SK-N-SH (cell line): ENCODE results near the gene NTM. TPM values are rescaled to one million over a fixed set of nuclear protein-coding genes. Genes with fewer than 3 reads are reported as not detected.

Experiments
- CTCF ChIA-PET: fragments of 300-600, 350-600 bp; formaldehyde crosslinking; extraction: SDS; loops from one replicate; lab custom pipeline; 2021; lab: Yijun Ruan, JAX
- POLR2A ChIA-PET: fragments of 350-600 bp; sonication (Branson Sonifier 250); formaldehyde crosslinking; extraction: SDS; loops from one replicate; lab custom pipeline; 2020; ENCODE audit warnings: antibody characterized with exemption, inconsistent platforms; lab: Yijun Ruan, JAX
- DNase-seq: peaks from one replicate; pipeline ENCODE4 v3.0.0; 2012
- H2AFZ ChIP-seq: fragments of 200-600 bp; sonication (generic); 2 replicates; pipeline ENCODE4 v1.8.1; 2016; ENCODE audit warnings: antibody characterized with exemption, mild to moderate bottlenecking, low read depth
- H3F3A ChIP-seq: fragments of 200-600 bp; sonication (generic); replicated peaks from 2 replicates; pipeline ENCODE3; 2016; ENCODE audit warnings: antibody characterized with exemption, mild to moderate bottlenecking; ENCODE audit not compliant: insufficient read depth
- H3K27ac ChIP-seq, 2 experiments: fragments of 200-500 bp in 1 of 2; fragments of 200-600 bp in 1 of 2; sonication (Bioruptor generic) in 1 of 2; sonication (generic), shearing (Covaris generic) in 1 of 2; 2 replicates each; pipeline versions ENCODE4 v1.5.1 to v1.6.1; 2014 to 2016; ENCODE audit warnings: low read depth in 2 of 2, inconsistent platforms in 1 of 2, low read length in 1 of 2, mild to moderate bottlenecking in 1 of 2, mixed read lengths in 1 of 2
- H3K27me3 ChIP-seq: fragments of 200-600 bp; sonication (generic), shearing (Covaris generic); 2 replicates; pipeline ENCODE4 v1.6.1; 2016; ENCODE audit warnings: mixed run types; ENCODE audit not compliant: insufficient read depth
- H3K36me3 ChIP-seq, 2 experiments: fragments of 200-500 bp in 1 of 2; fragments of 200-600 bp in 1 of 2; sonication (Bioruptor generic) in 1 of 2; sonication (generic) in 1 of 2; replicated peaks in 1 of 2; 2 replicates each; pipeline versions ENCODE3 to v1.5.1; 2014 to 2016; ENCODE audit warnings: low read length in 1 of 2, mild to moderate bottlenecking in 1 of 2; ENCODE audit not compliant: insufficient read depth in 2 of 2, control insufficient read depth in 1 of 2
- H3K4me1 ChIP-seq, 2 experiments: fragments of 200-500 bp in 1 of 2; fragments of 200-600 bp in 1 of 2; sonication (Bioruptor generic) in 1 of 2; sonication (generic), shearing (Covaris generic) in 1 of 2; 2 replicates each; pipeline versions ENCODE4 v1.5.1 to v1.6.1; 2014 to 2016; ENCODE audit warnings: low read depth in 1 of 2, low read length in 1 of 2, mixed run types in 1 of 2; ENCODE audit not compliant: insufficient read depth in 2 of 2, control insufficient read depth in 1 of 2
- H3K4me2 ChIP-seq: fragments of 200-600 bp; sonication (generic), shearing (Covaris generic); 2 replicates; pipeline ENCODE4 v1.6.1; 2017; ENCODE audit warnings: mixed run types
- H3K4me3 ChIP-seq, 2 experiments: fragments of 200-500 bp in 1 of 2; fragments of 200-600 bp in 1 of 2; sonication (Bioruptor generic) in 1 of 2; sonication (generic), shearing (Covaris generic) in 1 of 2; 2 replicates each; pipeline versions ENCODE4 v1.5.1 to v1.8.1; 2014 to 2016; ENCODE audit warnings: low read depth in 2 of 2, inconsistent platforms in 1 of 2, low read length in 1 of 2, mild to moderate bottlenecking in 1 of 2, mixed read lengths in 1 of 2, moderate library complexity in 1 of 2
- H3K79me2 ChIP-seq: fragments of 200-600 bp; sonication (generic); 2 replicates; pipeline ENCODE4 v1.8.1; 2017; ENCODE audit warnings: mild to moderate bottlenecking; ENCODE audit not compliant: insufficient read depth
- H3K9ac ChIP-seq: fragments of 200-600 bp; sonication (generic); 2 replicates; pipeline ENCODE4 v1.6.1; 2017; ENCODE audit warnings: mixed run types
- H3K9me2 ChIP-seq: fragments of 200-600 bp; sonication (generic); 2 replicates; pipeline ENCODE4 v1.6.1; 2017; ENCODE audit warnings: mixed run types
- H3K9me3 ChIP-seq: fragments of 200-600 bp; sonication (generic); 2 replicates; pipeline ENCODE4 v1.6.1; 2017; ENCODE audit warnings: mixed run types, mild to moderate bottlenecking, moderate library complexity
- H4K20me1 ChIP-seq: fragments of 200-600 bp; sonication (generic); 2 replicates; pipeline ENCODE4 v1.6.1; 2017; ENCODE audit warnings: mild to moderate bottlenecking, mixed run types; ENCODE audit not compliant: insufficient read depth
- EZH2phosphoT487 ChIP-seq: fragments of 200-600 bp; sonication (generic); IDR thresholded peaks from 2 replicates; pipeline ENCODE4 v1.6.1; 2017; ENCODE audit warnings: low read depth, mixed run types, mild to moderate bottlenecking, antibody characterized with exemption, moderate library complexity, borderline replicate concordance
- FOXM1 ChIP-seq: IDR thresholded peaks from 2 replicates; pipeline ENCODE4 v1.4.0; 2012; ENCODE audit warnings: low read depth, mild to moderate bottlenecking
- GABPA ChIP-seq: IDR thresholded peaks from 2 replicates; pipeline ENCODE4 v1.4.0; 2012; ENCODE audit warnings: low read depth, mild to moderate bottlenecking
- GATA2 ChIP-seq: sonication (generic); formaldehyde crosslinking; IDR thresholded peaks from 2 replicates; pipeline ENCODE4 v1.5.0; 2020; ENCODE audit warnings: mild to moderate bottlenecking, missing genetic modification reagents
- MAX ChIP-seq: IDR thresholded peaks from 2 replicates; pipeline ENCODE4 v1.4.0; 2012; ENCODE audit warnings: low read depth
- NFIC ChIP-seq: IDR thresholded peaks from 2 replicates; pipeline ENCODE4 v1.4.0; 2012; ENCODE audit warnings: borderline replicate concordance
- NRF1 ChIP-seq: IDR thresholded peaks from 2 replicates; pipeline ENCODE4 v1.6.1; 2012; ENCODE audit warnings: low read depth, mild to moderate bottlenecking, low read length
- POLR2AphosphoS5 ChIP-seq: IDR thresholded peaks from 2 replicates; pipeline ENCODE4 v1.6.1; 2012; ENCODE audit warnings: low read depth, low read length
- RAD21 ChIP-seq: IDR thresholded peaks from 2 replicates; pipeline ENCODE4 v1.6.1; 2012; ENCODE audit warnings: mild to moderate bottlenecking, low read length
- RCOR1 ChIP-seq: fragments of 150-350 bp; IDR thresholded peaks from 2 replicates; pipeline ENCODE4 v1.6.1; 2017; ENCODE audit warnings: antibody characterized with exemption, low read length
- SMC3 ChIP-seq: IDR thresholded peaks from 2 replicates; pipeline ENCODE4 v1.6.1; 2012; ENCODE audit warnings: low read depth, low read length, improper control_type of control experiment
- TEAD4 ChIP-seq: IDR thresholded peaks from 2 replicates; pipeline ENCODE4 v1.4.0; 2012; ENCODE audit warnings: mild to moderate bottlenecking, borderline replicate concordance; ENCODE audit not compliant: insufficient read depth
- ZBTB33 ChIP-seq: IDR thresholded peaks from 2 replicates; pipeline ENCODE4 v1.4.0; 2012; ENCODE audit warnings: low read depth, borderline replicate concordance
- WGBS: methylation state at CpG from one replicate; pipeline ENCODE4 v1.1.6; 2017; ENCODE audit warnings: low lambda C conversion rate; 5-methylcytosine and 5-hydroxymethylcytosine counted together
- polyA plus RNA-seq, 3 experiments: library from polyadenylated mRNA; depleted of rRNA; stranded (reverse); fragments of >200 nt; gene quantifications; 2 replicates each; pipeline ENCODE4 v1.2.3, GENCODE V29; 2012
- TF ChIP-seq, protein P1 (sequence below): IDR thresholded peaks from 2 replicates; pipeline ENCODE4 v1.4.0; 2012; ENCODE audit warnings: low read depth, borderline replicate concordance
- TF ChIP-seq, protein P2 (sequence below): fragments of 200-600 bp; sonication (generic); IDR thresholded peaks from 2 replicates; pipeline ENCODE4 v1.6.1; 2017; ENCODE audit warnings: antibody characterized with exemption, mild to moderate bottlenecking, moderate library complexity

Gene NTM
- polyA plus RNA-seq, 1 of the 3 experiments (the other 2 are of a cell fraction): 20.0 TPM

DNA sequence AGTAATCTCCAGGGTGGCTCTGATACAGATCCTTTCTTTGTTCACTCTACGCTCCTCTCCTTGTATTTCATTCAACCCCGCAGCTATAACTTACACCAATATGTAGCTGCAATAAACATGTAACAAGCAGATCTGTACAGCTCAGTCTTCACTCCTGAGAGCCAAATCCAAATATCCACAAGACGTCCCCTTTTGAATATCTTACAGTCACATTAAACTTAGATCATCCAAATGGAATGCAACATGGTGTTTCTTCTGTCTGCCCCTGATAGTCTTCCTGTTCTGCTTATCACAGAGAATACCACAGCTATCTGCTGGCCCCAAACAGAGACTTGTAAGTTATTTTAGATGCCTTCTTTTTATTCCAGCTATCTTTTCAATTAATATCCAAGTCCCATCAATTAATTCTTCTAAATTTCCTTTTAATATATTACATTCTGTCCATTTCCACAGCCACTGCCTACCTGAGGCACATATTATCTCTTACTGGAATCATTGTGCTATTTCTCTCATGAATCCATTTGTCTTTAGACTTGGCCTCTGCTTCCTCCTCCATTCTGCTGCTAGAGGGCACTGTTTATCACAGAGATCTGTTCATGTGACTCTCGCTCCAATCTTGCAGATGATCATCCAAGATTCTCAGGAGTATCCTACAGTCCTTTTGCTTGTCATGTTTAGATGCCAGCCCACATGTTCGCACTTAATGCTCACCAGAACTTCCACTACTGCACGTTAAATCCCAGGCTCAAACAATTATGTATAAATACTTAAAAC lies 908.6 kb downstream of the NTM start:
- Histone ChIP-seq H3K4me1 (peaks cover 0 to 5% of the 10 kb centered on the region in 2 experiments; a peak in 1 of 4 replicates), H3K9me2 (no peaks in the 10 kb centered on the region), H3K36me3 (no peaks in the 10 kb centered on the region), H3K9ac (no peak overlapping the region), H2AFZ (0 out of 2 replicates have a peak overlapping the region, but pooled peaks have one; percentile 13), H4K20me1 (no peaks in the 10 kb centered on the region), H3F3A (peaks cover 11% of the 10 kb centered on the region), H3K27me3 (no peaks in the 10 kb centered on the region), H3K27ac (peak overlapping the region in 1 of 2 experiments; percentile 22; a peak in 2 of 4 replicates), H3K4me3 (no peak overlapping the region), H3K79me2 (peaks cover 7% of the 10 kb centered on the region; the same call in 1 of the 2 replicates), H3K9me3 (no peaks in the 10 kb centered on the region), H3K4me2 (no peak overlapping the region)
- CTCF ChIA-PET: interaction anchor here (0.7 to 3.8 kb wide), 5 partner anchors 10 to 433 kb away, joined by 3 to 13 read pairs (median 3); no protein-coding TSS in a partner anchor
- POLR2A ChIA-PET: no interaction called here
- no peak for DNase-seq
- WGBS: 42% methylated on average over 6 of the region's 6 CpGs
- TF ChIP-seq RAD21 (peak; percentile 50), POLR2AphosphoS5 (no peak), ZBTB33 (no peak), NRF1 (no peak), MAX (no peak), TEAD4 (no peak), GATA2 (CRISPR knock-in tag) (peak; percentile 53; the same call in 1 of the 2 replicates), EZH2phosphoT487 (no peak), GABPA (no peak), FOXM1 (no peak), SMC3 (peak; percentile 37; the same call in 1 of the 2 replicates), NFIC (no peak), RCOR1 (no peak)
- TF ChIP-seq, protein P1, sequence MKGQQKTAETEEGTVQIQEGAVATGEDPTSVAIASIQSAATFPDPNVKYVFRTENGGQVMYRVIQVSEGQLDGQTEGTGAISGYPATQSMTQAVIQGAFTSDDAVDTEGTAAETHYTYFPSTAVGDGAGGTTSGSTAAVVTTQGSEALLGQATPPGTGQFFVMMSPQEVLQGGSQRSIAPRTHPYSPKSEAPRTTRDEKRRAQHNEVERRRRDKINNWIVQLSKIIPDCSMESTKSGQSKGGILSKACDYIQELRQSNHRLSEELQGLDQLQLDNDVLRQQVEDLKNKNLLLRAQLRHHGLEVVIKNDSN: peak; percentile 50; the same call in 1 of the 2 replicates
- TF ChIP-seq, protein P2, sequence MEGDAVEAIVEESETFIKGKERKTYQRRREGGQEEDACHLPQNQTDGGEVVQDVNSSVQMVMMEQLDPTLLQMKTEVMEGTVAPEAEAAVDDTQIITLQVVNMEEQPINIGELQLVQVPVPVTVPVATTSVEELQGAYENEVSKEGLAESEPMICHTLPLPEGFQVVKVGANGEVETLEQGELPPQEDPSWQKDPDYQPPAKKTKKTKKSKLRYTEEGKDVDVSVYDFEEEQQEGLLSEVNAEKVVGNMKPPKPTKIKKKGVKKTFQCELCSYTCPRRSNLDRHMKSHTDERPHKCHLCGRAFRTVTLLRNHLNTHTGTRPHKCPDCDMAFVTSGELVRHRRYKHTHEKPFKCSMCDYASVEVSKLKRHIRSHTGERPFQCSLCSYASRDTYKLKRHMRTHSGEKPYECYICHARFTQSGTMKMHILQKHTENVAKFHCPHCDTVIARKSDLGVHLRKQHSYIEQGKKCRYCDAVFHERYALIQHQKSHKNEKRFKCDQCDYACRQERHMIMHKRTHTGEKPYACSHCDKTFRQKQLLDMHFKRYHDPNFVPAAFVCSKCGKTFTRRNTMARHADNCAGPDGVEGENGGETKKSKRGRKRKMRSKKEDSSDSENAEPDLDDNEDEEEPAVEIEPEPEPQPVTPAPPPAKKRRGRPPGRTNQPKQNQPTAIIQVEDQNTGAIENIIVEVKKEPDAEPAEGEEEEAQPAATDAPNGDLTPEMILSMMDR: peak; percentile 64
